ENCODE results near the gene MDN1. TPM values are rescaled to one million over a fixed set of nuclear protein-coding genes. Genes with fewer than 3 reads are reported as not detected.

The MDN1 gene
- total and polyA plus RNA-seq, 2 of the 13 experiments (the other 11 are each of a cell fraction or from before 2014, with no cell fraction given) = 18.8 to 52.9 TPM

DNA sequence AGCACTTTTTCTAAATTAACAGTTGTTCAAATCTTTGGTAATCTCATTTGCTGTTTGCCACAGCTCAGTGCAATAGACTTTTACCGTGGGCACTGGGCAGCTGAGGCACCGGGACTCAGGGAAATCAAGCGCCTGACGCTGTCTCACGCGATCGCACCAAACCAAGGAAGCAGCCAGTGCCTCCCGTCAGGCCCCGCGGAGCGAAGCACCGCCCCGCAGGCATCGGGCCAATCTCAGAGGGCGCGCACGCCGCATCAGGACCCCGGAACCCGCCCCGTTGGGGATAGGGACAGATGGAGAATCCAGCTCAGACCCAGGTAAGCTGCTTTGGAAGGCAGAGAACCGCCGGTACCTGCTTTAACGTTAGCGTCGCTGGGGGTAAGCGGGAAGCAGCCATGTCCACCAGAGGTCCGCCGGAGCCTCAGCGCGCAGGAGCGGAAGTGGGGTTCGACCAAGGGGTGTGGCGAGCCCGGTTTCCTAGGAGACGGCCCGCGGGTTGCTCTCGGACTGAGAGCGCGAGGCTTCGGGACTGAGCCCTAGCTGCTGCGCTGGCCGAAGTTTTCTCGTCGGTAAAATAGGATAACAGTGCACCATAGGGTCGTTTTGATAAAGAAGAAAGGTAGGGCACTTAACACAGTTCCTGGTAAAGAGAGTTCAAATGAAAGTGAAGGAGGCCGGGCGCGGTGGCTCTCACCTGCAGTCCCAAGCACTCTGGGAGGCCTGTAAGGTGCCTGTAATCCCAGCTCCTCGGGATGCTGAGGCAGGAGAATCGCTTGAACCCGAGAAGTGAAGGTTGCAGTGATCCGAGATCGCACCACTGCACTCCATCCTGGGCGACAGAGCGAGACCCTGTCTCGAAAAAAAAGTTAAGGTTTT lies 181.0 kb downstream of the MDN1 start, which contains the start of gene LYRM2 (continued):
- TF ChIP-seq, protein P1, sequence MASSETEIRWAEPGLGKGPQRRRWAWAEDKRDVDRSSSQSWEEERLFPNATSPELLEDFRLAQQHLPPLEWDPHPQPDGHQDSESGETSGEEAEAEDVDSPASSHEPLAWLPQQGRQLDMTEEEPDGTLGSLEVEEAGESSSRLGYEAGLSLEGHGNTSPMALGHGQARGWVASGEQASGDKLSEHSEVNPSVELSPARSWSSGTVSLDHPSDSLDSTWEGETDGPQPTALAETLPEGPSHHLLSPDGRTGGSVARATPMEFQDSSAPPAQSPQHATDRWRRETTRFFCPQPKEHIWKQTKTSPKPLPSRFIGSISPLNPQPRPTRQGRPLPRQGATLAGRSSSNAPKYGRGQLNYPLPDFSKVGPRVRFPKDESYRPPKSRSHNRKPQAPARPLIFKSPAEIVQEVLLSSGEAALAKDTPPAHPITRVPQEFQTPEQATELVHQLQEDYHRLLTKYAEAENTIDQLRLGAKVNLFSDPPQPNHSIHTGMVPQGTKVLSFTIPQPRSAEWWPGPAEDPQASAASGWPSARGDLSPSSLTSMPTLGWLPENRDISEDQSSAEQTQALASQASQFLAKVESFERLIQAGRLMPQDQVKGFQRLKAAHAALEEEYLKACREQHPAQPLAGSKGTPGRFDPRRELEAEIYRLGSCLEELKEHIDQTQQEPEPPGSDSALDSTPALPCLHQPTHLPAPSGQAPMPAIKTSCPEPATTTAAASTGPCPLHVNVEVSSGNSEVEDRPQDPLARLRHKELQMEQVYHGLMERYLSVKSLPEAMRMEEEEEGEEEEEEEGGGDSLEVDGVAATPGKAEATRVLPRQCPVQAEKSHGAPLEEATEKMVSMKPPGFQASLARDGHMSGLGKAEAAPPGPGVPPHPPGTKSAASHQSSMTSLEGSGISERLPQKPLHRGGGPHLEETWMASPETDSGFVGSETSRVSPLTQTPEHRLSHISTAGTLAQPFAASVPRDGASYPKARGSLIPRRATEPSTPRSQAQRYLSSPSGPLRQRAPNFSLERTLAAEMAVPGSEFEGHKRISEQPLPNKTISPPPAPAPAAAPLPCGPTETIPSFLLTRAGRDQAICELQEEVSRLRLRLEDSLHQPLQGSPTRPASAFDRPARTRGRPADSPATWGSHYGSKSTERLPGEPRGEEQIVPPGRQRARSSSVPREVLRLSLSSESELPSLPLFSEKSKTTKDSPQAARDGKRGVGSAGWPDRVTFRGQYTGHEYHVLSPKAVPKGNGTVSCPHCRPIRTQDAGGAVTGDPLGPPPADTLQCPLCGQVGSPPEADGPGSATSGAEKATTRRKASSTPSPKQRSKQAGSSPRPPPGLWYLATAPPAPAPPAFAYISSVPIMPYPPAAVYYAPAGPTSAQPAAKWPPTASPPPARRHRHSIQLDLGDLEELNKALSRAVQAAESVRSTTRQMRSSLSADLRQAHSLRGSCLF (CRISPR knock-in tag; IDR thresholded peaks at IDR 0.05; ENCODE audit: borderline replicate concordance) = peak; percentile 69; the same call in 1 of the 2 replicates
- TF ChIP-seq, protein P2, sequence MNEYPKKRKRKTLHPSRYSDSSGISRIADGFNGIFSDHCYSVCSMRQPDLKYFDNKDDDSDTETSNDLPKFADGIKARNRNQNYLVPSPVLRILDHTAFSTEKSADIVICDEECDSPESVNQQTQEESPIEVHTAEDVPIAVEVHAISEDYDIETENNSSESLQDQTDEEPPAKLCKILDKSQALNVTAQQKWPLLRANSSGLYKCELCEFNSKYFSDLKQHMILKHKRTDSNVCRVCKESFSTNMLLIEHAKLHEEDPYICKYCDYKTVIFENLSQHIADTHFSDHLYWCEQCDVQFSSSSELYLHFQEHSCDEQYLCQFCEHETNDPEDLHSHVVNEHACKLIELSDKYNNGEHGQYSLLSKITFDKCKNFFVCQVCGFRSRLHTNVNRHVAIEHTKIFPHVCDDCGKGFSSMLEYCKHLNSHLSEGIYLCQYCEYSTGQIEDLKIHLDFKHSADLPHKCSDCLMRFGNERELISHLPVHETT (CRISPR knock-in tag; conservative IDR thresholded peaks at IDR 0.05) = no peak
- TF ChIP-seq ZNF558 (CRISPR knock-in tag; IDR thresholded peaks at IDR 0.05; ENCODE audit: borderline replicate concordance) (no peak), ZNF383 (CRISPR knock-in tag; IDR thresholded peaks at IDR 0.05; ENCODE audit: borderline replicate concordance) (no peak), RBM39 (IDR thresholded peaks at IDR 0.05; ENCODE audit: low read depth, low read length, poor library complexity, severe bottlenecking) (no peak), HIVEP1 (CRISPR knock-in tag; IDR thresholded peaks at IDR 0.05) (no peak; the same call in 1 of the 2 replicates), RXRB (CRISPR knock-in tag; IDR thresholded peaks at IDR 0.05; ENCODE audit: borderline replicate concordance) (peak; percentile 40; the same call in 1 of the 2 replicates), ZNF224 (CRISPR knock-in tag; IDR thresholded peaks at IDR 0.05) (peak; percentile 77; the same call in 1 of the 2 replicates), TEAD3 (CRISPR knock-in tag; optimal IDR thresholded peaks at IDR 0.05; ENCODE audit: borderline replicate concordance) (peak; percentile 25)
- TF ChIP-seq, protein P3, sequence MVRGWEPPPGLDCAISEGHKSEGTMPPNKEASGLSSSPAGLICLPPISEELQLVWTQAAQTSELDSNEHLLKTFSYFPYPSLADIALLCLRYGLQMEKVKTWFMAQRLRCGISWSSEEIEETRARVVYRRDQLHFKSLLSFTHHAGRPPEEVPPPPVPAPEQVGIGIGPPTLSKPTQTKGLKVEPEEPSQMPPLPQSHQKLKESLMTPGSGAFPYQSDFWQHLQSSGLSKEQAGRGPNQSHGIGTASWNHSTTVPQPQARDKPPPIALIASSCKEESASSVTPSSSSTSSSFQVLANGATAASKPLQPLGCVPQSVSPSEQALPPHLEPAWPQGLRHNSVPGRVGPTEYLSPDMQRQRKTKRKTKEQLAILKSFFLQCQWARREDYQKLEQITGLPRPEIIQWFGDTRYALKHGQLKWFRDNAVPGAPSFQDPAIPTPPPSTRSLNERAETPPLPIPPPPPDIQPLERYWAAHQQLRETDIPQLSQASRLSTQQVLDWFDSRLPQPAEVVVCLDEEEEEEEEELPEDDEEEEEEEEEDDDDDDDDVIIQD (CRISPR knock-in tag; IDR thresholded peaks at IDR 0.05; ENCODE audit: low read depth) = peak; percentile 14; the same call in 1 of the 2 replicates
- TF ChIP-seq, protein P4, sequence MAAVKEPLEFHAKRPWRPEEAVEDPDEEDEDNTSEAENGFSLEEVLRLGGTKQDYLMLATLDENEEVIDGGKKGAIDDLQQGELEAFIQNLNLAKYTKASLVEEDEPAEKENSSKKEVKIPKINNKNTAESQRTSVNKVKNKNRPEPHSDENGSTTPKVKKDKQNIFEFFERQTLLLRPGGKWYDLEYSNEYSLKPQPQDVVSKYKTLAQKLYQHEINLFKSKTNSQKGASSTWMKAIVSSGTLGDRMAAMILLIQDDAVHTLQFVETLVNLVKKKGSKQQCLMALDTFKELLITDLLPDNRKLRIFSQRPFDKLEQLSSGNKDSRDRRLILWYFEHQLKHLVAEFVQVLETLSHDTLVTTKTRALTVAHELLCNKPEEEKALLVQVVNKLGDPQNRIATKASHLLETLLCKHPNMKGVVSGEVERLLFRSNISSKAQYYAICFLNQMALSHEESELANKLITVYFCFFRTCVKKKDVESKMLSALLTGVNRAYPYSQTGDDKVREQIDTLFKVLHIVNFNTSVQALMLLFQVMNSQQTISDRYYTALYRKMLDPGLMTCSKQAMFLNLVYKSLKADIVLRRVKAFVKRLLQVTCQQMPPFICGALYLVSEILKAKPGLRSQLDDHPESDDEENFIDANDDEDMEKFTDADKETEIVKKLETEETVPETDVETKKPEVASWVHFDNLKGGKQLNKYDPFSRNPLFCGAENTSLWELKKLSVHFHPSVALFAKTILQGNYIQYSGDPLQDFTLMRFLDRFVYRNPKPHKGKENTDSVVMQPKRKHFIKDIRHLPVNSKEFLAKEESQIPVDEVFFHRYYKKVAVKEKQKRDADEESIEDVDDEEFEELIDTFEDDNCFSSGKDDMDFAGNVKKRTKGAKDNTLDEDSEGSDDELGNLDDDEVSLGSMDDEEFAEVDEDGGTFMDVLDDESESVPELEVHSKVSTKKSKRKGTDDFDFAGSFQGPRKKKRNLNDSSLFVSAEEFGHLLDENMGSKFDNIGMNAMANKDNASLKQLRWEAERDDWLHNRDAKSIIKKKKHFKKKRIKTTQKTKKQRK (IDR thresholded peaks at IDR 0.05; ENCODE audit: low read length) = no peak

All from HepG2 (cell line).